Esophagus squamous epithelium (tissue), 5 donors: ENCODE results near the gene BRD3. TPM values are rescaled to one million over a fixed set of nuclear protein-coding genes. Genes with fewer than 3 reads are reported as not detected.

ENCODE experiments used
- DNase-seq: peaks from one replicate; lab custom pipeline; 2025; lab: John Stamatoyannopoulos, UW
- H3K27ac ChIP-seq, 4 donors: fragments of 200-600 bp; sonication (generic); one replicate each; pipeline ENCODE4 v1.5.1; 2016 to 2019; ENCODE audit warnings: mild to moderate bottlenecking in 1 of 4
- H3K27me3 ChIP-seq, 4 donors: fragments of 200-600 bp; sonication (generic); 1 replicate in 3 of 4; 2 replicates in 1 of 4; pipeline versions ENCODE4 v1.5.1 to v1.6.0; 2017 to 2021; ENCODE audit warnings: antibody characterized with exemption in 1 of 4
- H3K36me3 ChIP-seq, 3 donors: fragments of 200-600 bp; sonication (generic); one replicate each; pipeline ENCODE4 v1.5.1; 2016 to 2019
- H3K4me1 ChIP-seq, 3 donors: fragments of 200-600 bp; sonication (generic); one replicate each; pipeline ENCODE4 v1.5.1; 2017 to 2019
- H3K4me3 ChIP-seq, 4 donors: fragments of 200-600 bp; sonication (generic); 1 replicate in 3 of 4; 2 replicates in 1 of 4; pipeline ENCODE4 v1.5.1; 2016 to 2019; ENCODE audit warnings: mild to moderate bottlenecking in 2 of 4, moderate library complexity in 1 of 4
- H3K9me3 ChIP-seq, 3 donors: fragments of 200-600 bp; sonication (generic); one replicate each; pipeline ENCODE4 v1.5.1; 2016 to 2019
- POLR2A ChIP-seq, 4 donors: fragments of 450-650 bp; IDR thresholded peaks; one replicate each; pipeline ENCODE4 v1.6.1; 2017; ENCODE audit warnings: antibody characterized with exemption in 4 of 4, mild to moderate bottlenecking in 4 of 4, moderate library complexity in 3 of 4
- WGBS, 2 donors: methylation state at CpG; one replicate each; pipeline ENCODE4 v1.1.5; 2018; 5-methylcytosine and 5-hydroxymethylcytosine counted together
- intact Hi-C: fragments of 100-400 bp; cut with DNase I; formaldehyde crosslinking; loops from one replicate; pipeline ENCODE4 v1.15.0; 2022
- total RNA-seq, 4 donors: library from RNA; depleted of rRNA; stranded (reverse); fragments of >200 nt; gene quantifications; one replicate each; pipeline ENCODE4 v1.1.0, GENCODE V29; 2016
- TF ChIP-seq, protein P1 (sequence below), 6 experiments: fragments of 450-650 bp in 4 of 6; fragments of 200-600 bp in 2 of 6; sonication (generic) in 2 of 6; IDR thresholded peaks; one replicate each; pipeline ENCODE4 v1.5.1; 2016 to 2019; ENCODE audit warnings: antibody characterized with exemption in 6 of 6, mild to moderate bottlenecking in 4 of 6, moderate library complexity in 4 of 6
- donor health status: DM: yes; HTN: yes; CAD: no.

The BRD3 gene
- total RNA-seq, 4 donors from 2014 or later: 7.2 to 23.7 (median 9.4) TPM

DNA sequence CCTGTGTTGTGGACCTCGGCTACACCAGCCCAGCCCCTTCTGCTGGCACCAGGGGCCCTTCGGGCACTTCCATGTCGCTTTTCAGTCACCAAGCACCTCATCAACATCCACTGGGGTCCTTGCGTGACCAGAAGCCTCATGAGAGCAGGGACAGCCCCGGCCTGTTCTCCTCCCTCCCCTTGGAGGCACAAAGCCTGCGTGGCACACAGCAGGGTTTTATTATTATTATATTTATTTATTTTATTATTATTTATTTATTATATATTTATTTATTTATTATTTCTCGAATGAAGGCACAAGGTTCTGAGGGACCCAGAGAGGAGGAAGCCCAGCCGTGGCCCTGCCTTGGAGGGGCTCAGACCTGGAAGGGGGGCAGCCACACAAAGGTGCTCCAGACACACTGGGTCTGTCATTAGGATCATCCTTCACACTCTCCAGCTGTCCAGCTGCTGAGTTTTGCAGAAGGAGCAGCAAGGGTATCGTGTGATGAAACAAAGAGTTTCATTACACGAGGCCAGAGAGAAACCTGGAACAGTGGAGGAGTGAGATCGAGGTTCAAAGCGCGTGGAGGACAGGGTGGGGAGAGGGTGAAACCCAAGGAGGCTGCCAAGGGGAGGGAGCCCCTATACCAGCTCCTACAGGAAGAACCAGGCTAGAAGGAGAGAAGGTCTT, 80.9 kb downstream of the BRD3 start:
- Histone ChIP-seq H3K4me3 (no peak overlapping the region), H3K9me3 (no peaks in the 10 kb centered on the region), H3K36me3 (no peaks in the 10 kb centered on the region), H3K4me1 (peaks cover 16 to 24% (median 20%) of the 10 kb centered on the region in 3 donors), H3K27me3 (peaks cover 0 to 12% (median 0%) of the 10 kb centered on the region in 4 donors), H3K27ac (no peak overlapping the region)
- intact Hi-C loops: no loop called here
- no peak for DNase-seq
- TF ChIP-seq POLR2A (IDR thresholded peaks at IDR 0.05): no peak
- TF ChIP-seq, protein P1, sequence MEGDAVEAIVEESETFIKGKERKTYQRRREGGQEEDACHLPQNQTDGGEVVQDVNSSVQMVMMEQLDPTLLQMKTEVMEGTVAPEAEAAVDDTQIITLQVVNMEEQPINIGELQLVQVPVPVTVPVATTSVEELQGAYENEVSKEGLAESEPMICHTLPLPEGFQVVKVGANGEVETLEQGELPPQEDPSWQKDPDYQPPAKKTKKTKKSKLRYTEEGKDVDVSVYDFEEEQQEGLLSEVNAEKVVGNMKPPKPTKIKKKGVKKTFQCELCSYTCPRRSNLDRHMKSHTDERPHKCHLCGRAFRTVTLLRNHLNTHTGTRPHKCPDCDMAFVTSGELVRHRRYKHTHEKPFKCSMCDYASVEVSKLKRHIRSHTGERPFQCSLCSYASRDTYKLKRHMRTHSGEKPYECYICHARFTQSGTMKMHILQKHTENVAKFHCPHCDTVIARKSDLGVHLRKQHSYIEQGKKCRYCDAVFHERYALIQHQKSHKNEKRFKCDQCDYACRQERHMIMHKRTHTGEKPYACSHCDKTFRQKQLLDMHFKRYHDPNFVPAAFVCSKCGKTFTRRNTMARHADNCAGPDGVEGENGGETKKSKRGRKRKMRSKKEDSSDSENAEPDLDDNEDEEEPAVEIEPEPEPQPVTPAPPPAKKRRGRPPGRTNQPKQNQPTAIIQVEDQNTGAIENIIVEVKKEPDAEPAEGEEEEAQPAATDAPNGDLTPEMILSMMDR (IDR thresholded peaks at IDR 0.05): no peak
- 87 to 92% methylated on average over 10 to 13 of the region's 13 CpGs for WGBS, 2 donors

DNA sequence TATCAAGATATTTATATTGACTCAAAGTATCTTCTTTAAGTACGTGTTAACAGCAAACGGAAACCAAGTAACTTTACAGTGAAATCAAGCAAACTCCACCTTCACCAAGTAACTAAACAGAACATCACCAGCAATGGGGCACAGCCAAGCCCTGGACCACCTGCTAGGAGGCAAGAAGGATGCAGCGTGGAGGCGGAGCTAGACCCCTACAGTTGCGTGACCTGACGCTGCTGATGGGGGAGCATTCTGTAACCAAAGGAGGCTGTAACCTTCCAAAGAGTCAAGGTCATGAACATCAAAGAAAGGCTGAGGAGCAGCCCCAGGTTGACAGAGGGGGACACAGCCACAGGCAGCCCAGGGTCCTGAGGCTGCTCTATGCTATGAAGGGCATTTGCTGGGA, 81.8 kb downstream of the BRD3 start:
- intact Hi-C loops: no loop called here
- 59 to 74% methylated on average over 6 of the region's 6 CpGs for WGBS, 2 donors
- H3K9me3 ChIP-seq: no peaks in the 10 kb centered on the region
- no peak for TF ChIP-seq POLR2A (IDR thresholded peaks at IDR 0.05)
- TF ChIP-seq, protein P1 (IDR thresholded peaks at IDR 0.05): no peak
- H3K4me3 ChIP-seq: no peak overlapping the region
- no peak for DNase-seq
- peaks cover 13 to 18% (median 14%) of the 10 kb centered on the region in 3 donors for H3K4me1 ChIP-seq
- peaks cover 0 to 5% (median 0%) of the 10 kb centered on the region in 4 donors for H3K27me3 ChIP-seq
- H3K36me3 ChIP-seq: no peaks in the 10 kb centered on the region
- no peak overlapping the region for H3K27ac ChIP-seq

DNA sequence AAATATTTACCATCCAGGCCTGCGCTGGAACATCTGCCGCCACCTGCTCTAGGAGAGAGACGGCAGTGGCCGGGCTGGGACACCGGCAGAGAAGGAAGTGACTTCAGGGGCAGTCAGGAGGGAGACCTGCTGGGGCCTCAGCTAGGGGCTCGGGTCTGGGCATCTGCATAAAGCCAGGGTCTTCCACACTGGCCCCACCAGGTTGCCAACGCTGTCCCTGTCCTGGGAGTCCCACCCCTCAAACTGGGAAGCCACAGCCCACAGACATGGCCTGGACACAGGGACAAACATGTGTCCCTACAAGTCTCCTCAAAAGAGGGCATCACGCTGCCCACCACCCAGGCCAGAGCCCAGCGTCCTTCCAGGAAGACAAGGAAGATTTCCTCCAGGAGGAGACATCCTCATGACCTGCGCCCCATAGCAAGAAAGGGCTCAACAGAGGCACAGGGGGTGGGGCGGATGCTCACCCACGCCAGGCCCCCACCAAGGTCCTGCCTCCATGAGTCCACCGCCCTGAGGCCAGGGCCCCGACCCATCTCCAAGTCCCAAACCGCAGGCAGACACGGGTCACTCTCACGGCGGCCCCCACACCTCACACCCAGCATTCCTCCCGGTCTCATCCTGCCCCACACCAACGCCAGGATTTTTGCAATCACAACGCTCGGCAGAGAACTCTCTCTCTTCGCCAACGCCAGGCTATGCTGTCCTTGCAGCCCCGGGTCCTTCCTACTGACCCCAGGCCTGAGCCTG, 84.7 kb downstream of the BRD3 start:
- DNase-seq: no peak
- TF ChIP-seq, protein P1 (IDR thresholded peaks at IDR 0.05): no peak
- TF ChIP-seq POLR2A (IDR thresholded peaks at IDR 0.05): no peak
- Histone ChIP-seq H3K4me1 (peaks cover 8 to 31% (median 15%) of the 10 kb centered on the region in 3 donors), H3K27ac (no peak overlapping the region), H3K4me3 (no peak overlapping the region), H3K27me3 (no peaks in the 10 kb centered on the region), H3K36me3 (no peaks in the 10 kb centered on the region), H3K9me3 (no peaks in the 10 kb centered on the region)
- WGBS, 2 donors: 73 to 90% methylated on average over 19 to 20 of the region's 25 CpGs
- intact Hi-C loops: no loop called here

DNA sequence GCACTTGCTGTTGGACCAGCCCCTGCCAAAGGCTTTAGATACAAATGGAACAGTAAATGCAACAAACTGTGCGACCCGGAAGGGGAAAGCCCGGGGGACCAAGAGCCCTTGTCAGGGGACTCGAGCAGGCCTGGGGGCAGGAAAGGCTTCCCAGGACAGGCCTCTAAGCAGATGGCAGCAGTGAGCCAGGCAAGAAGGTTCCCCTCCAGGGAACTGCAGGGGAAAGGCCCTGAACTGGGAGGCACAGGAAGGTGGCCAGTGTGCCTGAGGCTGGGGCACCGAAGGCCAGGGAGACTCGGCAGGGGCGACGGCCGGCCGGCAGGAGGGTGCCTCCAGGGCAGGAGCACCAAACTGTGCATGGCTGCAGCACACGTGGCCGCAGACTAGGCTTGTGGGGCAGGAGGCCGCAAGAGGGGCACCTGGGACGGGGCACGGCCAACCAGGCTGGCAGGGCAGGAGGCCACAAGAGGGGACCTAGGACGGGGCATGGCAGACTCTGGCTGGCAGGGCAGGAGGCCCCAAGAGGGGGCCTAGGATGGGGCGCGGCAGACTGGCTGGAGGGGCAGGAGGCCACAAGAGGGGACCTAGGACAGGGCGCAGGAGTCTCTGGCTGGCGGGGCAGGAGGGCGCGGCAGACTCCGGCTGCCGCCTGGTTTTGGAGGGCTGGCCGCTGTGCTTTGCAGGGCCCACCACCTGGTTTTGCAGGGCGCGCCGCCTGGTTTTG, 85.7 kb downstream of the BRD3 start:
- no peaks in the 10 kb centered on the region for H3K9me3 ChIP-seq
- TF ChIP-seq POLR2A (IDR thresholded peaks at IDR 0.05): no peak
- TF ChIP-seq, protein P1 (IDR thresholded peaks at IDR 0.05): no peak
- H3K27ac ChIP-seq: no peak overlapping the region
- intact Hi-C loops: no loop called here
- no peaks in the 10 kb centered on the region for H3K36me3 ChIP-seq
- H3K4me3 ChIP-seq: no peak overlapping the region
- H3K27me3 ChIP-seq: no peaks in the 10 kb centered on the region
- 79 to 90% methylated on average over 23 to 26 of the region's 28 CpGs for WGBS, 2 donors
- DNase-seq: no peak
- H3K4me1 ChIP-seq: peaks cover 8 to 33% (median 15%) of the 10 kb centered on the region in 3 donors
